Upper lobe of left lung (tissue), 6 donors: ENCODE data around the gene PRLR. TPM values are rescaled to one million over a fixed set of nuclear protein-coding genes. Genes with fewer than 3 reads are reported as not detected.
A peak's percentile ranks its signal among the peaks of the same experiment; 100 is the strongest.

Source experiments
- ATAC-seq, 2 donors: fragments of 200-7000 bp; cut with Tn5 transposase; one replicate each; pipeline ENCODE4 v1.9.1; 2022; ENCODE audit warnings: mild to moderate bottlenecking in 2 of 2, moderate library complexity in 2 of 2; ENCODE audit not compliant: low FRiP score in 2 of 2
- DNase-seq, 2 donors: peaks; one replicate each; pipeline ENCODE4 v3.0.0-alpha.2; 2019 to 2020
- H3K27ac ChIP-seq, 4 donors: fragments of 200-600 bp; sonication (generic); one replicate each; pipeline ENCODE4 v1.5.1; 2016 to 2019
- H3K27me3 ChIP-seq, 4 donors: fragments of 200-600 bp; sonication (generic); one replicate each; pipeline ENCODE4 v1.5.1; 2017 to 2019
- H3K36me3 ChIP-seq, 4 donors: fragments of 200-600 bp; sonication (generic); one replicate each; pipeline ENCODE4 v1.5.1; 2016 to 2019
- H3K4me1 ChIP-seq, 4 donors: fragments of 200-600 bp; sonication (generic); one replicate each; pipeline ENCODE4 v1.5.1; 2018 to 2019
- H3K4me3 ChIP-seq, 4 donors: fragments of 200-600 bp; sonication (generic); one replicate each; pipeline ENCODE4 v1.5.1; 2017 to 2019; ENCODE audit warnings: mild to moderate bottlenecking in 2 of 4, moderate library complexity in 1 of 4
- H3K9me3 ChIP-seq, 4 donors: fragments of 200-600 bp; sonication (generic); one replicate each; pipeline ENCODE4 v1.5.1; 2018 to 2019
- EP300 ChIP-seq, 4 donors: sonication (generic); formaldehyde crosslinking; IDR thresholded peaks; one replicate each; pipeline ENCODE4 v1.5.1; 2017; ENCODE audit warnings: antibody characterized with exemption in 4 of 4, control low read depth in 2 of 4
- POLR2A ChIP-seq, 4 donors: fragments of 450-650 bp; IDR thresholded peaks; one replicate each; pipeline ENCODE4 v1.5.1; 2016 to 2017; ENCODE audit warnings: antibody characterized with exemption in 4 of 4, mild to moderate bottlenecking in 2 of 4
- POLR2AphosphoS5 ChIP-seq, 2 donors: sonication (generic); formaldehyde crosslinking; IDR thresholded peaks; one replicate each; pipeline ENCODE4 v1.5.1; 2017; ENCODE audit warnings: antibody characterized with exemption in 2 of 2
- WGBS, 2 donors: methylation state at CpG; one replicate each; pipeline ENCODE4 v1.1.5; 2017 to 2018; 5-methylcytosine and 5-hydroxymethylcytosine counted together
- total RNA-seq, 6 donors: library from RNA; depleted of rRNA in 4 of 6; stranded (reverse); fragments of >200 nt in 4 of 6; gene quantifications; one replicate each; pipeline versions ENCODE4 v1.1.0 to v1.2.1, GENCODE V29; 2016 to 2021
- TF ChIP-seq, protein P1 (sequence below), 6 experiments: fragments of 450-650 bp in 4 of 6; fragments of 200-600 bp in 2 of 6; sonication (generic) in 2 of 6; IDR thresholded peaks; one replicate each; pipeline ENCODE4 v1.5.1; 2016 to 2019; ENCODE audit warnings: antibody characterized with exemption in 6 of 6
- donor health status: DM: no; HTN: no; CAD: no; lungs with moderate emphysema.
- donor health status: DM: no; HTN: yes; CAD: no; lungs with severe emphysema.

The PRLR gene
- total RNA-seq, 6 donors from 2014 or later: 0.49 to 3.6 (median 1.8) TPM; not detected in 1

DNA sequence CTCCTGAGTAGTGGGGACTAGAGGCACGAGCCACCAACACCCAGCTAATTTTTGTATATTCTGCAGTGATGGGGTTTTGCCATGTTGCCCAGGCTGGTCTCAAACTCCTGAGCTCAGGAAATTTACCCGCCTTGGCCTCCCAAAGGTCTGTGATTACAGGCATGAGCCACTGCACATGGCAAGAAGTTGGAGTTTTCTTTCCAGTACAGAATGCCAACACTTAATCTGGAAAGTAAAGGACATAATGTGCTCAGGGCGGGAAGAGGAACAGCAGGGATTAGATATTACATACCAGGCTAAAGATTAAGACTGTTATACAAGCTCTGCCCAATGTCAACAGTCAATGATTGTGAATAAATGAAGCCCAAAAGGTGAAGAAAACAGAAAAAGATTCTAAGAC lies 135.3 kb downstream of the PRLR start:
- no peaks in the 10 kb centered on the region for H3K27me3 ChIP-seq
- ATAC-seq (no peak), DNase-seq (no peak)

DNA sequence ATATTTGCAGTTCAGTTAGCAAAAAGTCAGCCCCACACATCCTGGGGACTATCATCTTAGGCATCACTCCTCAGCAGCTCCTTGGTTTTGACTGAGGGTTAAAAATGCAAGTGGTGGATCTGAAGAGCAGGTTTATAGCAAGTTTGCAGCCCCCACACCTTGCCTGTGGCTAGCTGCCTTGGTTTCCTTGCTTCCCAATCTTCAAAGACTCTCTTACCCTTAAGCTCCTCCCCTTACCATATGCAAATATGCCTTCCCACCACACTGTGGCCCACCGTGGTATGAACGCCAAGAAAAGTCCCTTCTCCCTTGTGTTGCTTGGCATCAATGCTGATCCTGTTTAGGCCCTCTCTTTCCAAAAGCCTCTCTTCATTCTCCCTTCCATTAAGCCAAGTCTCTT lies 137.6 kb downstream of the PRLR start:
- H3K4me3 ChIP-seq: no peak overlapping the region
- 74 to 75% methylated on average over 2 of the region's 2 CpGs for WGBS, 2 donors
- TF ChIP-seq, protein P1, sequence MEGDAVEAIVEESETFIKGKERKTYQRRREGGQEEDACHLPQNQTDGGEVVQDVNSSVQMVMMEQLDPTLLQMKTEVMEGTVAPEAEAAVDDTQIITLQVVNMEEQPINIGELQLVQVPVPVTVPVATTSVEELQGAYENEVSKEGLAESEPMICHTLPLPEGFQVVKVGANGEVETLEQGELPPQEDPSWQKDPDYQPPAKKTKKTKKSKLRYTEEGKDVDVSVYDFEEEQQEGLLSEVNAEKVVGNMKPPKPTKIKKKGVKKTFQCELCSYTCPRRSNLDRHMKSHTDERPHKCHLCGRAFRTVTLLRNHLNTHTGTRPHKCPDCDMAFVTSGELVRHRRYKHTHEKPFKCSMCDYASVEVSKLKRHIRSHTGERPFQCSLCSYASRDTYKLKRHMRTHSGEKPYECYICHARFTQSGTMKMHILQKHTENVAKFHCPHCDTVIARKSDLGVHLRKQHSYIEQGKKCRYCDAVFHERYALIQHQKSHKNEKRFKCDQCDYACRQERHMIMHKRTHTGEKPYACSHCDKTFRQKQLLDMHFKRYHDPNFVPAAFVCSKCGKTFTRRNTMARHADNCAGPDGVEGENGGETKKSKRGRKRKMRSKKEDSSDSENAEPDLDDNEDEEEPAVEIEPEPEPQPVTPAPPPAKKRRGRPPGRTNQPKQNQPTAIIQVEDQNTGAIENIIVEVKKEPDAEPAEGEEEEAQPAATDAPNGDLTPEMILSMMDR (IDR thresholded peaks at IDR 0.05): no peak
- TF ChIP-seq EP300 (IDR thresholded peaks at IDR 0.05) (no peak), POLR2A (IDR thresholded peaks at IDR 0.05) (no peak)
- no peaks in the 10 kb centered on the region for H3K4me1 ChIP-seq
- H3K9me3 ChIP-seq: no peaks in the 10 kb centered on the region
- no peaks in the 10 kb centered on the region for H3K27me3 ChIP-seq
- H3K27ac ChIP-seq: no peak overlapping the region
- DNase-seq: no peak
- no peak for ATAC-seq
- H3K36me3 ChIP-seq: no peaks in the 10 kb centered on the region

More for the DNA sequence above, 135.3 kb downstream of the PRLR start:
- no peaks in the 10 kb centered on the region for H3K4me1 ChIP-seq
- no peaks in the 10 kb centered on the region for H3K9me3 ChIP-seq
- 92 to 97% methylated on average over 3 of the region's 3 CpGs for WGBS, 2 donors
- no peaks in the 10 kb centered on the region for H3K36me3 ChIP-seq
- TF ChIP-seq POLR2AphosphoS5 (IDR thresholded peaks at IDR 0.05) (no peak), POLR2A (IDR thresholded peaks at IDR 0.05) (no peak), EP300 (IDR thresholded peaks at IDR 0.05) (no peak)
- TF ChIP-seq, protein P1 (IDR thresholded peaks at IDR 0.05): no peak
- no peak overlapping the region for H3K4me3 ChIP-seq
- no peak overlapping the region for H3K27ac ChIP-seq

DNA sequence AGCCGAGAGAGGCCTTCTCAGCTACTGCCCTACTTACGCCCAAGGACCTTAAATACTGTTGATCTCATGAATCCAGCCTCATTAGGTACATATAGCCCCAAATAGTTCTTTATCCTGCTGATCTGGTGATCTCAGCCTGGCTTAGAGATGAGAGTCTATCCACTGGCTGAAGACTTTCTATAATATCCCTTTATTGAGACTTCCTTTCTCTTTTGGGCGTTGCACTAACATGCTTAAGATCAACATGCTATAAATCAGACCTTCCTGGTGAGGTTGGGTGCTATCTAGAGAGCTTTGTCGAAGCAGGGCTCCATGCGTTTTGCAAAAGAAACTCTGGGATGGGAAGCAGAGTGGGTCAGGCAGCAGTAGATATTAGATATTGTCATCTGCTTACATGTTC lies 138.6 kb downstream of the PRLR start:
- Histone ChIP-seq H3K36me3 (no peaks in the 10 kb centered on the region), H3K4me1 (no peaks in the 10 kb centered on the region), H3K4me3 (no peak overlapping the region), H3K27me3 (no peaks in the 10 kb centered on the region), H3K9me3 (no peaks in the 10 kb centered on the region), H3K27ac (no peak overlapping the region)
- no peak for DNase-seq
- ATAC-seq: no peak
- TF ChIP-seq POLR2AphosphoS5 (IDR thresholded peaks at IDR 0.05): no peak
- TF ChIP-seq EP300 (IDR thresholded peaks at IDR 0.05): no peak
- TF ChIP-seq, protein P1 (IDR thresholded peaks at IDR 0.05): no peak
- no peak for TF ChIP-seq POLR2A (IDR thresholded peaks at IDR 0.05)
- WGBS, 2 donors: 62 to 76% methylated on average over 5 of the region's 5 CpGs

- DNase-seq (peak in 1 of 2 donors; percentile 30), ATAC-seq (peak in 1 of 2 donors; percentile 59)
- Histone ChIP-seq H3K27ac (no peak overlapping the region), H3K4me3 (no peak overlapping the region), H3K27me3 (no peaks in the 10 kb centered on the region), H3K36me3 (no peaks in the 10 kb centered on the region), H3K9me3 (no peaks in the 10 kb centered on the region), H3K4me1 (no peaks in the 10 kb centered on the region)
- WGBS, 2 donors: 60 to 69% methylated on average over 7 of the region's 7 CpGs
- TF ChIP-seq POLR2A (IDR thresholded peaks at IDR 0.05) (no peak), EP300 (IDR thresholded peaks at IDR 0.05) (no peak), POLR2AphosphoS5 (IDR thresholded peaks at IDR 0.05) (no peak)
- TF ChIP-seq, protein P1 (IDR thresholded peaks at IDR 0.05): peak in 5 of 6 experiments; percentile 58 to 78 (median 69)
Measured at GRCh38 chr5:35089334-35090314, 140.7 kb downstream of the PRLR start.
